Epithelial cell of esophagus (primary cell): Measurements from ENCODE around the gene LRRC4C.

Source experiments
- DNase-seq: peaks from one replicate; pipeline ENCODE4 v3.0.0; 2010; ENCODE audit warnings: low read depth
- H3K4me3 ChIP-seq: 2 replicates; pipeline ENCODE4 v1.5.1; 2011; ENCODE audit warnings: mild to moderate bottlenecking, low read length, control low read depth
- TF ChIP-seq, protein P1 (sequence below): IDR thresholded peaks from 2 replicates; pipeline ENCODE4 v1.5.1; 2011; ENCODE audit warnings: low read depth, mild to moderate bottlenecking, low read length, control low read depth, inconsistent platforms; ENCODE audit not compliant: insufficient read depth; ENCODE audit errors: missing control alignments

Gene LRRC4C

DNA sequence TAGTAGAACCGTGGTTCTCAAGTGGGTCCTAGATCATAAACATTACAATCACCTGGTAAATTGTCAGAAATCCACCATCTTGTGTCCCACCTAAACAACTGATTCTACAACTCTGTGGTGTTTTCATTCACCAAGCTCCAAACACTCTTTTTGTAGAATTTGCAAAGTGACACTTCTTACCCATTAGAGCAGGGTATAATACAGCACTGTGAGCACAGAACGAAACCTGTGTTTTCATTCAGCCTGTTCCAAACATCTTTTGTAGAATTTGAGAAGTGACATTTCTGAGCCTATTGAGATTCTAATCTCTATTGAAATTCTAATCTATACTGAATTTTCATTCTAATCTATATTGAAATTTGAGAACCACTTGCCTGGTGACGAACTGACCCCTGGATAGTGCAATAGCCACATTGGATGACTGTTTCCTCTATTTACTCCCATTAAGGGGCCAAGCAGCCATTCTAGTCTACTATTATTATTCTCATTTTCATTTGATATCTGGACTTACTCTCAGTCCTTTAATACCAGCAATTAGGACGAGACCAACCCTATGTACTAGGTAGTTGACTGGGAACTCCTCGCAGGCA lies 616.6 kb downstream of the LRRC4C start:
- no peak overlapping the region for H3K4me3 ChIP-seq
- no peak for DNase-seq
- TF ChIP-seq, protein P1, sequence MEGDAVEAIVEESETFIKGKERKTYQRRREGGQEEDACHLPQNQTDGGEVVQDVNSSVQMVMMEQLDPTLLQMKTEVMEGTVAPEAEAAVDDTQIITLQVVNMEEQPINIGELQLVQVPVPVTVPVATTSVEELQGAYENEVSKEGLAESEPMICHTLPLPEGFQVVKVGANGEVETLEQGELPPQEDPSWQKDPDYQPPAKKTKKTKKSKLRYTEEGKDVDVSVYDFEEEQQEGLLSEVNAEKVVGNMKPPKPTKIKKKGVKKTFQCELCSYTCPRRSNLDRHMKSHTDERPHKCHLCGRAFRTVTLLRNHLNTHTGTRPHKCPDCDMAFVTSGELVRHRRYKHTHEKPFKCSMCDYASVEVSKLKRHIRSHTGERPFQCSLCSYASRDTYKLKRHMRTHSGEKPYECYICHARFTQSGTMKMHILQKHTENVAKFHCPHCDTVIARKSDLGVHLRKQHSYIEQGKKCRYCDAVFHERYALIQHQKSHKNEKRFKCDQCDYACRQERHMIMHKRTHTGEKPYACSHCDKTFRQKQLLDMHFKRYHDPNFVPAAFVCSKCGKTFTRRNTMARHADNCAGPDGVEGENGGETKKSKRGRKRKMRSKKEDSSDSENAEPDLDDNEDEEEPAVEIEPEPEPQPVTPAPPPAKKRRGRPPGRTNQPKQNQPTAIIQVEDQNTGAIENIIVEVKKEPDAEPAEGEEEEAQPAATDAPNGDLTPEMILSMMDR: no peak

DNA sequence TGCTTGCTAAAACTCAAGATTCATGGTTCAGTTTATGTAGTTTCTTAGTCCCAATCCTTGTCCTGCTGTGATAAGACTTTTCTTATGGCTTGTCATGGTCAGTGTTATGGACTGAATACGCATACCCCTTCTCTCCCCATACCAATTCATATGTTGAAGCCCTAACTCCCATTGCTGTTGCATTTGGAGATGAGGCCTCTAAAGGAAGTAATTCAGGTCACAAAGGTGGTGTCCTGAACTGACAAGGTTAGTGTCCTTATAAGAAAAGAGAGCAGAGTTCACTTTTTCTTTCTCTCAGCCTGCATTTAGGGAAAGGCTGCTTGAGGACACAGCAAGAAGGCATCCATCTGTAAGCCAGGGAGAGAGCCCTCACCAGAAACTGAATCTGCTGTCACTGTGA lies 618.2 kb downstream of the LRRC4C start:
- no peak overlapping the region for H3K4me3 ChIP-seq
- TF ChIP-seq, protein P1: no peak
- no peak for DNase-seq

DNA sequence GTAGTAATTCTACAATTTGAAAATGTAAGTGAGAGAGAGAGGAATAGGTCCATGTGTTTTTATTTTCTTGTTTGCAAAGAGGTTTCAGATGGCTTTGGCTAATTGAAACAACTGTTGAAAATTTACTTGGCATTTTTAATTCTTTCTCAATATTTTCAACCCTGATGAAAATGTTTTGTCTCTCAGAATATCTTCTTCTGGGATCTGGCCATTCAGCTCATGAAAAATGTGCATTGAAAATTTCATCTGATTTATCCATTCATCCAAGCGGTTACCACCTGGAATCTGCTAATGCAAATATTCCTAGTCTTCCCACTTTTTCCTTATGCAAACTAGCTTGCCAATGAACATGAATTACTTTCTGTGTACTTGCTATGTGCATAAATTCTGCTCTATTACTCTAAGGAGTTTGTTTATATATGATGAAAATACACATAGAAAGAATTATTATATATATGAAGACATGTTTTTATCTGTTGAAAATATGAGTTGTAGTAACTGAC lies 621.2 kb downstream of the LRRC4C start:
- TF ChIP-seq, protein P1: no peak
- H3K4me3 ChIP-seq: no peak overlapping the region
- no peak for DNase-seq

DNA sequence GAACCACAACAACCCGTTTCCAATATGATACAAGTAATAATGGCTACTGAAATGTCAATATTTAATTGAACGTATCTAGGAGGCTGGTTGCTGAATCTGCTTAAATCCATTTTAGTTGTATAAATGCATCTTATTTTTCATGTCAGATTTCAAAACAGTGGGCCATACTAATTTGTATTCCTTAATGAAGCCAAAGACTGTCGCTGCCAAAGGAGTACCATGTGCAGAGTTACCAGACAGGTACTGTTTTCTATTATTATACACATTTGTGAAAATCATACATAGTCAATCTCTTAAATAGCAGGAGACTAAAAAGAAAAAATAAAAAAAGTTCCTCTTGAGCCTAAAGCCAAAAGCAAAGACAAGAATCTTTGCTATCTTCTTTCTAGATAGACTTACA lies 632.3 kb downstream of the LRRC4C start:
- no peak for DNase-seq
- TF ChIP-seq, protein P1: no peak
- no peak overlapping the region for H3K4me3 ChIP-seq

DNA sequence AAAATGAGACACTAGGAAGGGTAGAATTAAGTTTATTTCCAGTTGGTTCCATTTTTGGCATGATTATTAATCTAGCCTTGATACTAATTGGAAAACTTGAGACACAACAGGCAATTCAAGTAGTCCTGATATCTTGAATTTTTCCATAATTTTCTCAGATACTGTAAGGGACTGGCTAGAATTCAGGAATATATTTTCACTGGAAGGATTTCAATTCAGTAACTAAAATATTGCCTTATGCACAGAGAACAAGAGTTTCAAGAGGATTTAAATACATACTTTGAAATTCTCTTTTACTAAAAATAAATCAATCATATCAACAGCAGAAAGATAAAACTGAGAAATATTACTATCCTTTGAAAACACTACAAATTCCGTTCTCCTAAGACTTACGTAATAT lies 632.9 kb downstream of the LRRC4C start:
- TF ChIP-seq, protein P1: no peak
- no peak overlapping the region for H3K4me3 ChIP-seq
- no peak for DNase-seq

DNA sequence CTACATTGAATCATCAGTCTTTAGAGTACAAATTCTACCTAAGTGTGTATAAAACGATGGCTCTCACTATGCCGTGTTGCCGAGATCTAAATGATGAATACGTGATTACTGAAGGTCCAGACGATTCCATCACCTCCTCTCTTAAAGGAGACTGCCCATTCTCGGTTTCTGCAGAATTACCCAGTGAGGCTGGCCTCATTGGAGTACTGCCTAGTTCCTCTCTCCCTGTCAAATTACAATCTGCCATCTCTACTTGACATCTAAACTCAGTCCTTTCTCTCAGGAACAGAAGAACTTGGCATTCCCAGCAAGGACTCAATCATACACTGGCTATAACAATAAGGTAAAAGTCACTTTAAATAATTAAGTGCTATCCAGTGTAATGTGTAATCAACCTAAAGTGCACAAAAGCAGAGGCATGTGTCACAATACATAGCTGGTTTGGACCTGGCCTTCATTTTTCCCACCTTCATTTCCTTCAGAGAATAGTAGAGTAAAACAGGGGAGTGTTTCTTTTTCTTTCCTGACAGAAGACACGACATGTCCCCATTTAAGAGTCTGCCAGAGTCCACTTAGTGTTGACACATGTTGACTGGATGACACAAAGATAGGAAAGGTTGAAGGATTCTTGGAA lies 634.1 kb downstream of the LRRC4C start:
- H3K4me3 ChIP-seq: no peak overlapping the region
- no peak for DNase-seq
- TF ChIP-seq, protein P1: no peak

DNA sequence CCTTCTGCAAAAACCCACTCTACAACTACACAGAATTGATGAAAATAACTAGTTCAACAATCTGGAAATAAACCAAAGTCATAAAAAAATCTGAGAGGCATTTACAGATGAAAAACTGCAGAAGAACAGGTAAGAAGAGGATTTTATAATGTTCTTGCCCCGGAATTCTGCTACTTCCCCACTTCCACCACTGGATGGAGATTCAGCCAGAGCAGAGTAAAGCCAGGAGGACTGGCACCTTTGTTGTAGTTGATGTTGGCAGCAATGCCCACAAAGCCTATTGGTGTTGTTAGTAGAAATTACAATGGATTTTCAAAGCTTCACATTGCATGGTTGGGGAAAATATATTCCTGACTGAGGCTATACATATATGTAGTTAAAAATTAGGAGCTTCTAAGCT lies 640.2 kb downstream of the LRRC4C start:
- H3K4me3 ChIP-seq: no peak overlapping the region
- DNase-seq: no peak
- TF ChIP-seq, protein P1: no peak
